Measurements from ENCODE around the gene POLG2.
A peak's percentile ranks its signal among the peaks of the same experiment; 100 is the strongest.
"Not testable (repeated sequence)": the region's sequence is repeated elsewhere in the genome, so short reads cannot be mapped to it uniquely, and the experiment has no call there.

Gene POLG2

GRCh38 chr17:64496348-64496785 is 487 bp downstream of the POLG2 start:
- no peaks in the 10 kb centered on the region for H3K27me3 ChIP-seq (ENCODE audit: control insufficient read depth, low read length)
- TF ChIP-seq EZH2phosphoT487 (IDR thresholded peaks at IDR 0.05; ENCODE audit: borderline replicate concordance, low read length): no peak
- TF ChIP-seq, protein P1, sequence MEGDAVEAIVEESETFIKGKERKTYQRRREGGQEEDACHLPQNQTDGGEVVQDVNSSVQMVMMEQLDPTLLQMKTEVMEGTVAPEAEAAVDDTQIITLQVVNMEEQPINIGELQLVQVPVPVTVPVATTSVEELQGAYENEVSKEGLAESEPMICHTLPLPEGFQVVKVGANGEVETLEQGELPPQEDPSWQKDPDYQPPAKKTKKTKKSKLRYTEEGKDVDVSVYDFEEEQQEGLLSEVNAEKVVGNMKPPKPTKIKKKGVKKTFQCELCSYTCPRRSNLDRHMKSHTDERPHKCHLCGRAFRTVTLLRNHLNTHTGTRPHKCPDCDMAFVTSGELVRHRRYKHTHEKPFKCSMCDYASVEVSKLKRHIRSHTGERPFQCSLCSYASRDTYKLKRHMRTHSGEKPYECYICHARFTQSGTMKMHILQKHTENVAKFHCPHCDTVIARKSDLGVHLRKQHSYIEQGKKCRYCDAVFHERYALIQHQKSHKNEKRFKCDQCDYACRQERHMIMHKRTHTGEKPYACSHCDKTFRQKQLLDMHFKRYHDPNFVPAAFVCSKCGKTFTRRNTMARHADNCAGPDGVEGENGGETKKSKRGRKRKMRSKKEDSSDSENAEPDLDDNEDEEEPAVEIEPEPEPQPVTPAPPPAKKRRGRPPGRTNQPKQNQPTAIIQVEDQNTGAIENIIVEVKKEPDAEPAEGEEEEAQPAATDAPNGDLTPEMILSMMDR (IDR thresholded peaks at IDR 0.05; ENCODE audit: low read depth, low read length, poor library complexity, severe bottlenecking): no peak
- H3K27ac ChIP-seq (ENCODE audit: low read depth, low read length): peak overlapping the region; percentile 80
- H3K4me2 ChIP-seq (ENCODE audit: low read length): peak overlapping the region; percentile 64
- no peaks in the 10 kb centered on the region for H3K9me2 ChIP-seq (replicated peaks; ENCODE audit: control insufficient read depth, low read length)
- H3K9me3 ChIP-seq (ENCODE audit: control insufficient read depth, insufficient read depth, low read length): no peaks in the 10 kb centered on the region
- peaks cover 59% of the 10 kb centered on the region for H3K4me1 ChIP-seq (ENCODE audit: control insufficient read depth, low read length)
- H3K36me3 ChIP-seq (ENCODE audit: control insufficient read depth, low read length): peaks cover 72% of the 10 kb centered on the region
- H4K20me1 ChIP-seq (ENCODE audit: control insufficient read depth, insufficient read depth, low read depth, low read length): peaks cover 13% of the 10 kb centered on the region; the same call in 1 of the 2 replicates
- peaks cover 68% of the 10 kb centered on the region for H3K79me2 ChIP-seq (ENCODE audit: control insufficient read depth, low read length)
- peaks cover 56% of the 10 kb centered on the region for H3F3A ChIP-seq (ENCODE audit: control insufficient read depth, insufficient read depth)
- peak overlapping the region; percentile 84 for H3K4me3 ChIP-seq (ENCODE audit: low read length)

GRCh38 chr17:64495300-64495699 is 1.6 kb downstream of the POLG2 start:
- H3K79me2 ChIP-seq (ENCODE audit: control insufficient read depth, low read length): peaks cover 65% of the 10 kb centered on the region

GRCh38 chr17:64494121-64494520 is 2.7 kb downstream of the POLG2 start:
- peaks cover 62% of the 10 kb centered on the region for H3K79me2 ChIP-seq (ENCODE audit: control insufficient read depth, low read length)
- peak overlapping the region; percentile 20; the same call in 1 of the 2 replicates for H3K27ac ChIP-seq (ENCODE audit: low read depth, low read length)
- H3K4me3 ChIP-seq (ENCODE audit: low read length): peak overlapping the region; percentile 84
- peaks cover 33% of the 10 kb centered on the region for H3F3A ChIP-seq (ENCODE audit: control insufficient read depth, insufficient read depth)
- peak overlapping the region; percentile 64 for H3K4me2 ChIP-seq (ENCODE audit: low read length)
- TF ChIP-seq EZH2phosphoT487 (IDR thresholded peaks at IDR 0.05; ENCODE audit: borderline replicate concordance, low read length): no peak
- TF ChIP-seq, protein P1 (IDR thresholded peaks at IDR 0.05; ENCODE audit: low read depth, low read length, poor library complexity, severe bottlenecking): no peak
- no peaks in the 10 kb centered on the region for H3K27me3 ChIP-seq (ENCODE audit: control insufficient read depth, low read length)
- peaks cover 72% of the 10 kb centered on the region for H3K36me3 ChIP-seq (ENCODE audit: control insufficient read depth, low read length)
- H4K20me1 ChIP-seq (ENCODE audit: control insufficient read depth, insufficient read depth, low read depth, low read length): no peaks in the 10 kb centered on the region
- H3K9me3 ChIP-seq (ENCODE audit: control insufficient read depth, insufficient read depth, low read length): no peaks in the 10 kb centered on the region
- peaks cover 37% of the 10 kb centered on the region for H3K4me1 ChIP-seq (ENCODE audit: control insufficient read depth, low read length)
- H3K9me2 ChIP-seq (replicated peaks; ENCODE audit: control insufficient read depth, low read length): no peaks in the 10 kb centered on the region

More at GRCh38 chr17:64495300-64495699, 1.6 kb downstream of the POLG2 start:
- H3K4me2 ChIP-seq (ENCODE audit: low read length): peak overlapping the region; percentile 64
- H3K27ac ChIP-seq (ENCODE audit: low read depth, low read length); H3K27me3 ChIP-seq (ENCODE audit: control insufficient read depth, low read length); H3K9me3 ChIP-seq (ENCODE audit: control insufficient read depth, insufficient read depth, low read length); H4K20me1 ChIP-seq (ENCODE audit: control insufficient read depth, insufficient read depth, low read depth, low read length); H3K9me2 ChIP-seq (replicated peaks; ENCODE audit: control insufficient read depth, low read length): not testable (repeated sequence)
- H3F3A ChIP-seq (ENCODE audit: control insufficient read depth, insufficient read depth): peaks cover 45% of the 10 kb centered on the region
- H3K4me3 ChIP-seq (ENCODE audit: low read length): peak overlapping the region; percentile 84
- H3K36me3 ChIP-seq (ENCODE audit: control insufficient read depth, low read length): peaks cover 72% of the 10 kb centered on the region
- peaks cover 48% of the 10 kb centered on the region for H3K4me1 ChIP-seq (ENCODE audit: control insufficient read depth, low read length)

DNA sequence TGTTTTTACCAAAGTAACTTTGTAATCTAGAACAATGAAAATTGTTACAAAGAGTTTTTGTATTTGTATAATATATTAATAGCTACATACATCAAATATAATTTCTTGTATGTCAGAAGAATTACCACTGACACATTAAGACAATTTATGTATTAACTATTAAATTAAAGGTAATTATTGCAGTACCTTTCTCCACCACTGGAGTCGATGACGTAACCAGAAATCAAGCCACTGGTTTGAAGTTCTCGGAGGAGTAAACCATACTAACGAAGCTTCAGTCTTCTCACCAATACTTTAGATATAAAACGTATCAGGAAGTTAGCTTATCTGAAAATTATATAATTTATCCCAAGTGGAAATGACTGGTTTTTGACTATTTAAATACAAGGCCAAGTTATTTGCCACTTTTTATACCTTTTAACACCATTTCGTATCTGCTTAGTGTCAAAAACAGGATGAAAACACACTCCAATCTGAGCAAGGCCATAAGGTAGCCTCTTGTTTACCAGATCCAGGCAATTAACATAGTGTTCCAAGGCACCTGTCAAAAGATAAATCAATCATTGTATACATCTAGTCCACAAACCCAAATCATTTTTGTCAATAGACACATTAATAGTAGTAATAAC is 4.3 kb downstream of the POLG2 start:
- H4K20me1 ChIP-seq (ENCODE audit: control insufficient read depth, insufficient read depth, low read depth, low read length): no peaks in the 10 kb centered on the region
- no peak overlapping the region for H3K27ac ChIP-seq (ENCODE audit: low read depth, low read length)
- H3K9me3 ChIP-seq (ENCODE audit: control insufficient read depth, insufficient read depth, low read length): no peaks in the 10 kb centered on the region
- TF ChIP-seq, protein P1 (IDR thresholded peaks at IDR 0.05; ENCODE audit: low read depth, low read length, poor library complexity, severe bottlenecking): peak; percentile 41
- no peak for TF ChIP-seq EZH2phosphoT487 (IDR thresholded peaks at IDR 0.05; ENCODE audit: borderline replicate concordance, low read length)
- peaks cover 62% of the 10 kb centered on the region for H3K79me2 ChIP-seq (ENCODE audit: control insufficient read depth, low read length)
- H3F3A ChIP-seq (ENCODE audit: control insufficient read depth, insufficient read depth): peaks cover 21% of the 10 kb centered on the region
- H3K36me3 ChIP-seq (ENCODE audit: control insufficient read depth, low read length): peaks cover 68% of the 10 kb centered on the region
- H3K27me3 ChIP-seq (ENCODE audit: control insufficient read depth, low read length): no peaks in the 10 kb centered on the region
- peak overlapping the region; percentile 8; the same call in 1 of the 2 replicates for H3K4me2 ChIP-seq (ENCODE audit: low read length)
- H3K4me3 ChIP-seq (ENCODE audit: low read length): no peak overlapping the region; the same call in 1 of the 2 replicates
- H3K4me1 ChIP-seq (ENCODE audit: control insufficient read depth, low read length): peaks cover 22% of the 10 kb centered on the region
- H3K9me2 ChIP-seq (replicated peaks; ENCODE audit: control insufficient read depth, low read length): no peaks in the 10 kb centered on the region

All from DOHH2 (cell line).